DMS114 treated with DMSO at 0.1 percent for 48 hours (cell line): ENCODE measurements around the gene RNF112.

ENCODE experiments used
- DNase-seq: peaks from one replicate; lab custom pipeline; 2025; ENCODE audit not compliant: unreplicated experiment; lab: John Stamatoyannopoulos, UW

Gene RNF112

DNA sequence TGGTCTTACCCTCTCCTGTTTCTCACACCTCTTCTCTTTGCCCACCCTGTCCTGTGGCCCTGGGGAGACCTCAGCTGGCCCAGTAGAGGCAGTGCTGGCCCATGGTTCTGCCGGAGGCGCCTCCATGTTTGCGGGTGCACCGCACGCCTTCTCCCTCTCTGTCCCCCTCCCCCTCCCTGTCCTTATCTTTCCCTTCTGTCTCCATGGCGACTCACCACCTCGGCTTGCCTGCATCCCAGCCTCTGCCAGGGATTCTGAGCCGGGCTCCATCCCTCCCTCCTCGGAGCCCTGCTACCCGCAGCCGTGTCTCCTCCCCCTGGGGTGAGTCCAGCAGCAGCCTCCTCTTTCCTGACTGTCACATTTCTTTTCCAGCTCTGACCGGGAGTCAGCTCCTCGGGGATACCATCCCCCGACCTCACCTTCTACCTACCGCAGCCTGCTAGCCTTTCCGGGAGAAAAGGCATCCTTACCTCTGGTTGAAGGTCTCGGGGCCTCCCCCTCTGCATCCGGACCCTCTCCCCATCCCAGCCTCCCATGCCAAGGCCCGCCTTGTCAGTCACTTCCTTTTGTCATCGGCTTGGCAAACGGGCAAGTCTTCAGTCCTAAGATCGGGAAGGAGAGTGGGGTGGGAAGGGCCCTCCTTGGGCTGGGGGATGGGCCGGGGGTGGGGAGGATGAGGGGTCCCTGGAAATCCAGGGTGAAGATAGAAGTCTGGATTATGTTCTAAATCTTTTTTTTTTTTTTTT is at the start of gene RNF112:
Gene RNF112, plus strand, starts transcription at position 358 of the 746 bp plus-strand sequence. Its CDS starts 177 bp downstream, at position 535.
- no peak for DNase-seq

DNA sequence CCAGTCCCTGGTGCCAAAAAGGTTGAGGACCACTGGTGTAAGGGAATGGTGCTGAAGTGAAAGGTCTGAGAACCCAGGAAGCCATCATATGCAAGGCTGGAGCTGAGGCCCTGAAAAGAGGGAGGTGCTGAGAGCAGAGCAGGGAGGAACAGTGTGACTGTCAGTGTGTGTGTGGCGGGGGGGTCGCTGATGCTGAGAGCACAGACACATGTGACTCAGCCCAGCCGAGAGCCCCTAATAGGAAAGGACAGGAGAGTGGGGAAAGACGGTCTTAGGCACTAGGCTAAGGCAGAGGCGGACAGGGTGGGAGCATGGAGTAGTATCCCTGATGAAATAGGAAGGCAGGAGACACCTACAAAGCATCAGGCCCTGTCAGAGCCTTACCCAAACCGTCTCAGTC is 49.7 kb upstream of the RNF112 start:
- DNase-seq, result no peak

DNA sequence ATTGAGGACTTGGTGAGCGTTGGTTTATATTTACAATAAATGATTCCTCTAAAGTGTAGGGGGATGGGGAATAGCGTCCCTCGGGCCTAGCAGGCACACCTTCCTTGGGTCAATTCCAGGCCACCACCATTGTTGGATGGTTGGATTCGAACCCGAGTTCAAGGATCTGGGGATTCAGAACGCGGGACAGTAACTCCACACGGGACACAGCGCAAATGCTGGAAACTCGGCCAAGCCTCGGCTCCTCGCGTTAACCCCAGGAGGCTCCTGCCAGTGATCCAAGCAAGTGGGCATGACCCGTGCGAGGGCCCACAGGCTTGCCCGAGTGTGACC is 49.1 kb upstream of the RNF112 start:
- DNase-seq, result no peak

GRCh38 chr17:19362277-19363113 is 48.5 kb upstream of the RNF112 start, which contains the start of gene B9D1:
B9D1 (minus strand) TSS chr17:19362723; CDS start chr17:19362569, 154 bp downstream.
- peak; percentile 37 for DNase-seq

- no peak for DNase-seq
Measured at GRCh38 chr17:19363114-19363438, 48.0 kb upstream of the RNF112 start.

GRCh38 chr17:19363460-19364035 is 47.5 kb upstream of the RNF112 start:
- no peak for DNase-seq

DNA sequence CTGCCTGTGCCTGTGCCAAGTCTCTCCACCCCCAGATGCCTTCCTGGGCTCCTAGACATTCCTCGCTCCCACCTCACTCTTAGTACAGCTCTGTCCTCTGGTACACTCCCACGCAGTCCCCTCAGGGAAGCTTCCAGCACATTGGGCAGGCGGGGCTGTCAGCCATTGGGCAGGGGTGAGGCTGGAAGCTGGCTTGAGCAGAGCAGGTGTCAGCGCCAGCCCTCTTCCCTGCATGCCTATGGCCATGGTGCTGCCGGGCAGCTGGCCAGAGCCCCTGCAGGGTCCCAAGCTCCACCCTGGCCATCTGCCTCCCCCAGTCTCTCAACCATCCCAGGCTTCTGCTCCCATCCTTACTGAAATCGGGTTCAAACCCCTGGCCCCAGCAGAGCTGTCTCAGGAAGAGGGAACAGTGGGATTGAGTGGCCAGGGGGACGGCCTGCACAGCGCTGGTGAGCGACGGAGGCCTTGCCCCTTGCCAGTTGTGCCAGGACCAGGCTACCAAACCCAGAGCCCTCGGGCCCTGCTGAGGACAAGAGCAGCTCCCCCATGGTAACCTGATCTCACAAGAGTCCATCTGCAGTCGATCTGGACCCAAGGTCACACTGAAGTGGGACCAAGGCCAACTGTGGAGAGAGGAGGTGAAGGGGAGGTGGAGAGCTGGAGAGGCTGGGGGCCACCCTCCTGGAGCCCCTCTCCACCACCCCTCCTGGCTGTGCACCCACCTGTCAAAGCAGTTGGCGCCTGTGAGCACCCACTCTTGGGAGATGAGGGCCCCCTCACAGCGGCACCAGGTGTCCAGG is 46.1 kb upstream of the RNF112 start:
- no peak for DNase-seq

- DNase-seq, result no peak
Measured at GRCh38 chr17:19365499-19365817, 45.6 kb upstream of the RNF112 start.

GRCh38 chr17:19365833-19366636 is 45.0 kb upstream of the RNF112 start:
- no peak for DNase-seq

GRCh38 chr17:19366637-19366972 is 44.4 kb upstream of the RNF112 start:
- no peak for DNase-seq

GRCh38 chr17:19368229-19368628 is 42.8 kb upstream of the RNF112 start:
- no peak for DNase-seq

- DNase-seq, result no peak
Measured at GRCh38 chr17:19369107-19369778, 41.8 kb upstream of the RNF112 start.

GRCh38 chr17:19369846-19370492 is 41.1 kb upstream of the RNF112 start:
- DNase-seq, result no peak

DNA sequence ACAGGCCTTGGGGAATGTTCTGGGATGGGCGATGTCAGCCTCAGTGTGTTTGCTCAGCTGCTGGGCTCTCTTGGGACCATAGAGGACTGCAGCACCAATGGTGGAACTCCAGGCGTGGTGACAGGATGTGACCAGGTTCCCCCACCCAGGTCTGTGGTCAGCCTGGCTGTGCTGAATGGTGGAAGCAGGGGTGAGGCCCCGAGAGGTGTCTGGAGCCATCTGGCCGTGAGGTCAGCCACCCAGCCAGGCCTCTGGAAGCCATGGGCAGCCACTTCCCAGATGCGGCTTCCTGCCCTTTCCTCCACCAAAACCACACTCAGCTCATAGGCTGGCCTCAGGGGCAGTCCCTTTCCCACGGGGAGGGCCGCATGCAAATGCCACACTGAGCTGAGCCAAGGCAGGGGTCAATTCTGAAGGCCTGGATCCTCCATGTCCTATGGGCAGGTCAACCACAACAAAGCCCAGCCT is 40.5 kb upstream of the RNF112 start:
- no peak for DNase-seq

GRCh38 chr17:19371259-19372010 is 39.6 kb upstream of the RNF112 start:
- no peak for DNase-seq

GRCh38 chr17:19372011-19372370 is 39.0 kb upstream of the RNF112 start:
- no peak for DNase-seq

DNA sequence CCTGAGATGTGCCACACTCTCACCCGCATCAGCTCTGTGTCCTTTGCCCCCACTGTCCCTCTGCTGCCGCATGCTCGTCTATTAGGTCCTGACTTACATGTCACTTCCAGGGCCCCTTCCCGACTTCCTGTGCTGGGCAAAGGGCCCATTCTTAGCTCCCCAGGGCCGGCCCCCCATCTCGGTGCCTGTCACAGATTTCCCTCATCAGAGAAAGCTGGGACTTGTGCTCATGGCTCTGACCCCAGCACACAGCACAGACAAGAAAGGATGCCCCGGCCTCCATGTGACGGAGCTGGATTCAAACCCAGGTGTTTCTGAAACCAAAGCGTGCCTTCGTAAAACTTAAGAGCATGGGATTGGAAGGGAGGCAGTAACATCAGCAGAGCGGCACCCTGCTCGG is 38.6 kb upstream of the RNF112 start:
- no peak for DNase-seq

DNA sequence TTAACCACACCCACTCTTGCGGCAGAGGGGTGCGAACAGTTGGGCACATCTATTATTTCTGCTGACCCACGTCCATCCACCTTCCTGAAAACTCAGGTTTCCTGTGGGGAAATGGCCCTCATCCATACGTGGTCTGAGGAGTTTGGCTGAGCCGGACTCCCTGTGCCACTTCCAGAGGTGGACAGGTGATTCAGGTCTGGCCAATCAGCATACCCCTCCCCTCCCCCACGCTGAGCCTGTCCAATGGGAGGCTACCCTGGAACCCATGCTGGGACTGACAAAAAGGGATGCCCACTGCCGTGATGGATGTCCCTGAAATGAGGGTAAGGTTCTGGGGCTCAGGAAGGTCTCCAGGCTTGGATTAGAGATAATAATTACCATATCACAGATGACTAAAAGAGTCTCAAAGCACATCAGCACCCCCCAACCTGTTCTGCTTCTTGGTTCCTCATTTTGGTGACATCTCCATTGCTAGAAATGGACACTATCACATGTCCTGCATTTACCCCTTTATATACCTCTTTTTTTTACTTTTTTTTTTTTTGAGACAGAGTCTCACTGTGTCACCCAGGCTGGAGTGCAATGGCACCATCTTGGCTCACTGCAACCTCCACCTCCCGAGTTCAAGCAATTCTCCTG is 38.0 kb upstream of the RNF112 start:
- no peak for DNase-seq
